Calu3 (cell line): ENCODE data around the gene BMERB1. TPM values are rescaled to one million over a fixed set of nuclear protein-coding genes. Genes with fewer than 3 reads are reported as not detected.
"Not testable (repeated sequence)": the region's sequence is repeated elsewhere in the genome, so short reads cannot be mapped to it uniquely, and the experiment has no call there.

Experiments used
- BruUV-seq: library from RNA; stranded (reverse); fragments of 400-500 nt; replicated peaks from 2 replicates; lab custom pipeline; 2021; lab: Mats Ljungman, UMichigan
- CTCF ChIA-PET: fragments of 300-600 bp; sonication (Branson Sonifier 250); formaldehyde crosslinking; loops from one replicate; lab custom pipeline; 2022; ENCODE audit warnings: antibody characterized with exemption; lab: Charles Lee
- DNase-seq: peaks from one replicate; pipeline ENCODE4 v3.0.0; 2022
- H3K27ac Mint-ChIP-seq: one replicate; pipeline ENCODE4 v1.8.0; 2022; ENCODE audit warnings: mixed read lengths; ENCODE audit not compliant: unreplicated experiment
- H3K27me3 Mint-ChIP-seq: one replicate; pipeline ENCODE4 v1.8.0; 2022; ENCODE audit warnings: mixed read lengths; ENCODE audit not compliant: unreplicated experiment
- H3K36me3 Mint-ChIP-seq: one replicate; pipeline ENCODE4 v1.8.0; 2022; ENCODE audit warnings: mild to moderate bottlenecking, moderate library complexity, mixed read lengths; ENCODE audit not compliant: insufficient read depth, unreplicated experiment
- H3K4me1 Mint-ChIP-seq: one replicate; pipeline ENCODE4 v1.8.0; 2022; ENCODE audit warnings: mild to moderate bottlenecking, low read depth, mixed read lengths; ENCODE audit not compliant: unreplicated experiment
- H3K4me3 Mint-ChIP-seq: one replicate; pipeline ENCODE4 v1.8.0; 2022; ENCODE audit warnings: mild to moderate bottlenecking, low read depth, moderate library complexity, mixed read lengths; ENCODE audit not compliant: unreplicated experiment
- H3K9me3 Mint-ChIP-seq: one replicate; pipeline ENCODE4 v1.8.0; 2022; ENCODE audit warnings: low read depth, mixed read lengths; ENCODE audit not compliant: unreplicated experiment
- intact Hi-C: fragments of 100-400 bp; cut with micrococcal nuclease; formaldehyde crosslinking; loops from one replicate; pipeline ENCODE4 v1.10.0; 2022; ENCODE audit not compliant: unreplicated experiment
- total RNA-seq: library from RNA; stranded (reverse); gene quantifications from 2 replicates; pipeline ENCODE4 v1.2.3, GENCODE V29; 2022
- TF ChIP-seq, protein P1 (sequence below): fragments of 200-600 bp; IDR thresholded peaks from one replicate; pipeline ENCODE4 v1.8.0; 2022; ENCODE audit warnings: antibody characterized with exemption; ENCODE audit not compliant: unreplicated experiment

The BMERB1 gene
- total RNA-seq, 1 experiment from 2014 or later = 3.0 TPM

DNA sequence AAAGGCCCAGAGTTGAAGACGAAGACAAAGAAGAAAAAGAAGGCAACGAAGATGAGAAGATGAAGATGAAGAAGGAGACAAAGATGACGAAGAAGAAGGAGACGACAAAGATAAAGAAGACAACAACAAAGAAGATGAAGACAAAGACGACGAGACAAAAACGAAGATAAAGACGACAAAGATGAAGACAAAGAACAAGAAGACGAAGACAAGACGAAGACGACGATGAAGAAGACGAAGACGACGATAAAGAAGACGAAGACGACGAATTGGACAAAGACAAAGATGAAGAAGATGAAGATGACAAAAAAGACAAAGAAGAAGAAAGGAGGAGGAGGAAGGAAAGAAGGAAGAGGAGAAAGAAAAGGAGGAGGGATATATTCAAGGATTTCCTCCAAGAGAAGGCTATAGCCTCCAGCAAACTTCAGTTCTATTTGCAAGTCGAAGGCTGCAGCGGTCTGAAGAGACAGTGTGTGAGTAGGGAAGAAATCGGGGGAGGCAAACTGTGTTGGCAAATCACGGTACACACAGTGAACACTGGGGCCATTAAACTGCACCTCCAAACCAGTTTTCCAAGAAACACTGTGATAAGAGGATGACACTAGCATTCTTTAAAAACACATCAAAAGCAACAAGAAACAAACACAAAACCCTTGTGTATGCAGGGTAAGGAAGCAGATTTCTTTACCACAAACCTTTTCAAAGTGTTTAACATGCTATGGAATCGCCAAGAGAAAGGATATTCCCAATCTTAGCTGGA, 168.1 kb downstream of the BMERB1 start:
- DNase-seq = no peak
- Mint-ChIP-seq H3K9me3 (no peaks in the 10 kb centered on the region), H3K27me3 (no peaks in the 10 kb centered on the region), H3K4me3 (no peak overlapping the region), H3K4me1 (no peaks in the 10 kb centered on the region), H3K27ac (no peak overlapping the region), H3K36me3 (peaks cover 28% of the 10 kb centered on the region)
- intact Hi-C loops = no loop called here
- no TSS peak for BruUV-seq
- CTCF ChIA-PET = no interaction called here
- TF ChIP-seq, protein P1, sequence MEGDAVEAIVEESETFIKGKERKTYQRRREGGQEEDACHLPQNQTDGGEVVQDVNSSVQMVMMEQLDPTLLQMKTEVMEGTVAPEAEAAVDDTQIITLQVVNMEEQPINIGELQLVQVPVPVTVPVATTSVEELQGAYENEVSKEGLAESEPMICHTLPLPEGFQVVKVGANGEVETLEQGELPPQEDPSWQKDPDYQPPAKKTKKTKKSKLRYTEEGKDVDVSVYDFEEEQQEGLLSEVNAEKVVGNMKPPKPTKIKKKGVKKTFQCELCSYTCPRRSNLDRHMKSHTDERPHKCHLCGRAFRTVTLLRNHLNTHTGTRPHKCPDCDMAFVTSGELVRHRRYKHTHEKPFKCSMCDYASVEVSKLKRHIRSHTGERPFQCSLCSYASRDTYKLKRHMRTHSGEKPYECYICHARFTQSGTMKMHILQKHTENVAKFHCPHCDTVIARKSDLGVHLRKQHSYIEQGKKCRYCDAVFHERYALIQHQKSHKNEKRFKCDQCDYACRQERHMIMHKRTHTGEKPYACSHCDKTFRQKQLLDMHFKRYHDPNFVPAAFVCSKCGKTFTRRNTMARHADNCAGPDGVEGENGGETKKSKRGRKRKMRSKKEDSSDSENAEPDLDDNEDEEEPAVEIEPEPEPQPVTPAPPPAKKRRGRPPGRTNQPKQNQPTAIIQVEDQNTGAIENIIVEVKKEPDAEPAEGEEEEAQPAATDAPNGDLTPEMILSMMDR = no peak

DNA sequence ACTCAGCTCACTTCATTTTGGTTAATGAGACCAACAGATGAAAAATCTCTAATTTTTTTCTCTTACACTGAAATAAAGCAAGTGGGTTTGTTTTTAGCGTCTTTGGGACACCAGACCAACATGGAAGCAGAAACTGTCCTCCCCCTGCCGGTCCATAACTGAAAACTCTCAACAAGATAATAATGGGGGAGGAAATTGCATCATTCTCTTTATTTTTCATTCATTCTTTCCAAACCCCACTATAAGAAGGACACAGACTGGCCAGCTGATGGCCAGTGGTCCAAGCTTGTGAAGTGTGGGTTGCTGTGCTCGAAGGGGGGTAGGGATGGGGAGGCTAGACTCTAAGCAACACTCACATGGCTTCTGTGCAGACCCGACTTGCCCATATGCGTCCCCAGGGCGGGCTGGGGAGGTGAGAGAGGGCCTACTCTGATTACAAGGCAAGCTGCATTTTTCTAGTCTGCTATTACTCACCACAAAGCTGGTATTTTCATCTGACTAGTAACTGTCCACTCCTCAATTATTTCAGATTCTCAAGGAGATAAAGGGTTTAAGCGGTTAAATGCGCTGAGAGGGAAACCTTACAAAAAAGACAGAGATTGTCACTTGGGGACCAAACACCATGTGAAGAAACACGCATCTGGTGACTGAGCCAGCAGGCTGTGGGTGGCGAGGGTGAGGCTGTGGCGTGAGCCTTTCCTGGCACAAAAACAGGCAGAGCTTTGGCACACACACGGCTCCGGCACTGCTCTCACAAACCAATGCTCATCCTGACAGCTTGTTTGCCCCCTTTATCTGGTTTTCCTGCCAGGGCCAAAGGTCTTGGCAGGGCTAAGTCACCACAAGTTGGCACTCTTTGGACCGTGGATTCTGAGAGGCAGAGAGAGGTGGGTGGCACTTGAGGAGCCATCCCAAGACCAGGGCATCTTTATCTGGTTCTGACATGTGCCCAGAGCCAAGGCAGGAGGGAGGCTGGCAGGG, 170.4 kb downstream of the BMERB1 start:
- intact Hi-C loops = no loop called here
- H3K27ac Mint-ChIP-seq = no peak overlapping the region
- BruUV-seq = no TSS peak
- no peak for DNase-seq
- peaks cover 37% of the 10 kb centered on the region for H3K36me3 Mint-ChIP-seq
- no peak overlapping the region for H3K4me3 Mint-ChIP-seq
- H3K9me3 Mint-ChIP-seq = no peaks in the 10 kb centered on the region
- no peaks in the 10 kb centered on the region for H3K27me3 Mint-ChIP-seq
- TF ChIP-seq, protein P1 = no peak
- no peaks in the 10 kb centered on the region for H3K4me1 Mint-ChIP-seq
- CTCF ChIA-PET = interaction anchor here (0.5 kb wide), 1 partner anchor 9 kb away, joined by 4 read pairs; no protein-coding TSS in a partner anchor

DNA sequence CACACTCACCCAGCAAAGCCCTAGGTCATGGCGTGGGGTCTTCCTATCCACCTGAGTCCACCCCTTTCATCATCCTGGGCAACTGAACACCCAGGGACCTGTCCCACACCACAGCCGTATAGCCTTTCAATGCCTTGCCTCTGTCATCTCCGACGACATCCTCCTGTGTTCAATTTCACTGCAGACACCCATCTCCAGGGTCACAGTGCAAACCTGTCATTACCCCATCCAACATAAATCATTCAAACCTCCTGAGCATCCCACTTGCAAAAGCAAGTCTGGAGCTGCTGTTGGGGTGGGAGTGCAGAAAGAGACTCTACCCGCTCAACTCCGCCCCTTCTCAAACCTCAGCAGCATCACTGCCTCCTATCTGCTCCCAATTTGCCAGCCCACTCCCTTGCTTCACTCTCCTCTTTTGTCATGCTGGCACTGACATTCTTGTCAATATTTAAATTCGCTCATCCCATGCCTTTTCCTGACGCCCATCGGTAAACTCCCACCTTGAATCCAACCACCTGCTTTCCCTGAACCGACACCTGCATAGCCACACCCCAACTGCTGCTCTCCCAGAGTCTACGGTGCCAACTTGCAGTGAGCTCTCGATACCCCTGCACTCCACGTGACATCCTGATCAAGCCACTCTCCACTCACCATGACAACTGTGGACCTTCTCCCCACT, 171.6 kb downstream of the BMERB1 start:
- Mint-ChIP-seq H3K27ac (no peak overlapping the region), H3K27me3 (no peaks in the 10 kb centered on the region), H3K9me3 (no peaks in the 10 kb centered on the region), H3K4me3 (no peak overlapping the region), H3K36me3 (peaks cover 37% of the 10 kb centered on the region), H3K4me1 (no peaks in the 10 kb centered on the region)
- TF ChIP-seq, protein P1 = no peak
- DNase-seq = no peak
- BruUV-seq = no TSS peak
- CTCF ChIA-PET = no interaction called here
- intact Hi-C loops = no loop called here

DNA sequence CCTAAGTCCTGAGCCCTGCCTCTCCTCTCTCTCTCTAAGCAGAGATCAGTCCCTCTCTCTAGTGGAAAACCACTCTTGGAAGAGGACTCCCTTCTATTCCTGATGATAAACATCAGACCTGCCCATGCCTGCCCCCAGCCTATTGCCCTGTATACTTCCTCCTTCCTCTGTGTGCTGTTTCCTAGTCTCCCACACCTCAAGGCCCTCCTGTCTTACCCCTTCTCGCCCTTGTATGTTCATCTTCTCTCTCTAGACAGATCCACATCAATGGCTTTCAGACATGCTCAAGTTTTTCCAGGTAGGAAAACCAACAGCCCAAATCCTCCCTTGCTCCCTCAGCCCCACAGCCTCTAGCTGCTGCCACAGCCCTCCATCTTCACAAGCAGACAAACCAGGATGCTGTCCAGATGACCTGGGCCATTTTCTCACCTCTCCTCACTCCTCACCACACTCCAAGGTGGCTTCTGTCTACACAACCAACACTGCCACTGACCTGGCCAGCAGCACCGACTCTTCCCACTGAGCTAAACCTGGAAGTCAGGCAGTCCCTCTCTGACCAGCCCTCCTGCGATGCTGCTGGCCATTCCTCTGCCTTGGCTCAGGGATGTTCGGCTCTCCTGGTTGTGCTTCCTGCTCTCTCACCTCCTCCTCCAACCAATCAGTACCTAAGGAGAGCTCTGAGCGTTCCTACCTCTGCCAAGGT, 172.3 kb downstream of the BMERB1 start:
- intact Hi-C loops = no loop called here
- Mint-ChIP-seq H3K9me3 (no peaks in the 10 kb centered on the region), H3K27me3 (no peaks in the 10 kb centered on the region), H3K36me3 (peaks cover 35% of the 10 kb centered on the region), H3K4me1 (no peaks in the 10 kb centered on the region), H3K27ac (no peak overlapping the region), H3K4me3 (no peak overlapping the region)
- TF ChIP-seq, protein P1 = no peak
- CTCF ChIA-PET = interaction anchor here (0.8 kb wide), 1 partner anchor 8 kb away, joined by 3 read pairs; no protein-coding TSS in a partner anchor
- DNase-seq = no peak
- no TSS peak for BruUV-seq

DNA sequence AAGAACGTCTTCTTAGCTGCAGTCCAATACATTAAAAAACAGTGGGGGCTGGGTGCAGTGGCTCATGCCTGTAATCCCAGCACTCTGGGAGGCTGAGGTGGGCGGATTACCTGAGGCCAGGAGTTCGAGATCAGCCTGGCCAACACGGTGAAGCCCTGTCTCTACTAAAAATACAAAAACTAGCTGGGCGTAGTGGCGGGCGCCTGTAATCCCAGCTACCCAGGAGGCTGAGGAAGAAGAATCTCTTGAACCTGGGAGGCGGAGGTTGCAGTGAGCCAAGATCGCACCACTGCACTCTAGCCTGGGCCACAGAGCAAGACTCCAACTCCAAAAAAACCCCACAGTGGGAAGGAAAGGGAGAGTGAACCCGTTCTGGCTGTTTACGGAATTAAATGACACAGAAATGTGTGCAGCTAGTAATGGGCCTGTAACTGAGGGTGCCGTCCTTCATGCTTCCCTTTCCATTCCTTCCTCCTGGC, 172.9 kb downstream of the BMERB1 start:
- H3K4me1 Mint-ChIP-seq, intact Hi-C loops: not testable (repeated sequence)

More for the DNA sequence above, 172.9 kb downstream of the BMERB1 start:
- H3K27me3 Mint-ChIP-seq, H3K9me3 Mint-ChIP-seq, H3K4me3 Mint-ChIP-seq, H3K27ac Mint-ChIP-seq, BruUV-seq, DNase-seq: not testable (repeated sequence)
- CTCF ChIA-PET = interaction anchor here (0.8 kb wide), 1 partner anchor 8 kb away, joined by 3 read pairs; no protein-coding TSS in a partner anchor
- H3K36me3 Mint-ChIP-seq = peaks cover 34% of the 10 kb centered on the region
